Activated naive CD8-positive, alpha-beta T cell treated with anti-CD3 and anti-CD28 coated beads for 36 hours (primary cell): ENCODE results near the gene FAAP100. TPM values are rescaled to one million over a fixed set of nuclear protein-coding genes. Genes with fewer than 3 reads are reported as not detected.

Source experiments
- DNase-seq: peaks from one replicate; pipeline ENCODE4 v3.0.0; 2021
- H3K27ac Mint-ChIP-seq: one replicate; pipeline ENCODE4 v1.8.0; 2022; ENCODE audit warnings: mild to moderate bottlenecking, moderate library complexity, mixed read lengths
- H3K27me3 Mint-ChIP-seq: one replicate; pipeline ENCODE4 v1.8.0; 2022; ENCODE audit warnings: mild to moderate bottlenecking, mixed read lengths
- H3K36me3 Mint-ChIP-seq: one replicate; pipeline ENCODE4 v1.8.0; 2021; ENCODE audit warnings: mild to moderate bottlenecking, mixed read lengths
- H3K4me1 Mint-ChIP-seq: one replicate; pipeline ENCODE4 v1.8.0; 2021; ENCODE audit warnings: mixed read lengths
- H3K4me3 Mint-ChIP-seq: one replicate; pipeline ENCODE4 v1.8.0; 2022; ENCODE audit warnings: mild to moderate bottlenecking, moderate library complexity, mixed read lengths
- H3K9me3 Mint-ChIP-seq: one replicate; pipeline ENCODE4 v1.8.0; 2022; ENCODE audit warnings: mixed read lengths
- total RNA-seq, 2 experiments: library from RNA; stranded (reverse); gene quantifications; one replicate each; pipeline ENCODE4 v1.2.3, GENCODE V29; 2021

The FAAP100 gene
- total RNA-seq, 2 experiments from 2014 or later = 48.1 to 51.1 TPM

GRCh38 chr17:81492202-81492601 lies 60.0 kb downstream of the FAAP100 start:
- peaks cover 14% of the 10 kb centered on the region for H3K27me3 Mint-ChIP-seq
- peaks cover 5% of the 10 kb centered on the region for H3K4me1 Mint-ChIP-seq
- H3K4me3 Mint-ChIP-seq = no peak overlapping the region
- H3K36me3 Mint-ChIP-seq = no peaks in the 10 kb centered on the region
- H3K27ac Mint-ChIP-seq = no peak overlapping the region
- H3K9me3 Mint-ChIP-seq = no peaks in the 10 kb centered on the region
- no peak for DNase-seq

- no peak overlapping the region for H3K4me3 Mint-ChIP-seq
- H3K9me3 Mint-ChIP-seq = no peaks in the 10 kb centered on the region
- no peak overlapping the region for H3K27ac Mint-ChIP-seq
- H3K27me3 Mint-ChIP-seq = peaks cover 14% of the 10 kb centered on the region
- DNase-seq = no peak
- H3K36me3 Mint-ChIP-seq = no peaks in the 10 kb centered on the region
- H3K4me1 Mint-ChIP-seq = peaks cover 5% of the 10 kb centered on the region
Measured at GRCh38 chr17:81491761-81492160, 60.4 kb downstream of the FAAP100 start.

GRCh38 chr17:81491181-81491581 lies 61.0 kb downstream of the FAAP100 start:
- no peak overlapping the region for H3K27ac Mint-ChIP-seq
- no peak overlapping the region for H3K4me3 Mint-ChIP-seq
- no peak for DNase-seq
- peaks cover 9% of the 10 kb centered on the region for H3K4me1 Mint-ChIP-seq
- H3K27me3 Mint-ChIP-seq = peaks cover 18% of the 10 kb centered on the region
- no peaks in the 10 kb centered on the region for H3K36me3 Mint-ChIP-seq
- no peaks in the 10 kb centered on the region for H3K9me3 Mint-ChIP-seq

GRCh38 chr17:81489998-81490992 lies 61.9 kb downstream of the FAAP100 start:
- H3K4me1 Mint-ChIP-seq = peaks cover 12% of the 10 kb centered on the region
- no peak overlapping the region for H3K27ac Mint-ChIP-seq
- DNase-seq = no peak
- H3K9me3 Mint-ChIP-seq = no peaks in the 10 kb centered on the region
- H3K36me3 Mint-ChIP-seq = no peaks in the 10 kb centered on the region
- peaks cover 19% of the 10 kb centered on the region for H3K27me3 Mint-ChIP-seq
- no peak overlapping the region for H3K4me3 Mint-ChIP-seq

Other genes starting within 250 kb of the FAAP100 start
- gene BAHCC1, start 156.9 kb downstream of the FAAP100 start, total RNA-seq = under 1 TPM; 0.08 to 0.25 TPM
- 1,000 to 10,000 TPM; 4,989 to 4,998 TPM for gene ACTG1, start 39.6 kb downstream of the FAAP100 start, total RNA-seq
- gene FSCN2, start 24.0 kb downstream of the FAAP100 start, total RNA-seq = under 1 TPM; 0.29 to 0.36 TPM
- 100 to 1,000 TPM; 103 TPM for gene NPLOC4, start 84.8 kb upstream of the FAAP100 start, total RNA-seq
- gene TSPAN10, start 84.8 kb upstream of the FAAP100 start, total RNA-seq = under 1 TPM; 0.19 to 0.26 TPM
- 1 to 10 TPM; 8.6 to 9.1 TPM for gene PDE6G, start 104.2 kb upstream of the FAAP100 start, total RNA-seq
- gene OXLD1, start 114.3 kb upstream of the FAAP100 start, total RNA-seq = 10 to 100 TPM; 53.0 to 56.1 TPM
- 10 to 100 TPM; 54.8 to 63.3 TPM for gene CCDC137, start 114.4 kb upstream of the FAAP100 start, total RNA-seq
- gene ARL16, start 131.4 kb upstream of the FAAP100 start, total RNA-seq = 10 to 100 TPM; 17.9 to 19.2 TPM
- 100 to 1,000 TPM in 1 of 2 experiments, 10 to 100 TPM in 1; 99.3 to 107 TPM for gene HGS, start 131.7 kb upstream of the FAAP100 start, total RNA-seq
- gene MRPL12, start 151.0 kb upstream of the FAAP100 start, total RNA-seq = 100 to 1,000 TPM; 211 to 227 TPM
- gene SLC25A10, start 159.9 kb upstream of the FAAP100 start, total RNA-seq = 10 to 100 TPM; 41.0 to 43.4 TPM